ENCODE results near the gene LCMT1. TPM values are rescaled to one million over a fixed set of nuclear protein-coding genes. Genes with fewer than 3 reads are reported as not detected.
"Not testable (repeated sequence)": the region's sequence is repeated elsewhere in the genome, so short reads cannot be mapped to it uniquely, and the experiment has no call there.

LCMT1 gene
- total and polyA plus RNA-seq, 9 donors = 26.2 to 42.2 (median 39.0) TPM

- H3K27me3 ChIP-seq (ENCODE audit: control insufficient read depth, insufficient read depth, low read length) = peaks cover 2% of the 10 kb centered on the region
- peak overlapping the region; percentile 90 for H3K4me3 ChIP-seq (ENCODE audit: low read length)
- WGBS (ENCODE audit: insufficient coverage) = 24% methylated on average over 2 of the region's 8 CpGs
- no peaks in the 10 kb centered on the region for H3K9me3 ChIP-seq (replicated peaks; ENCODE audit: control insufficient read depth, low read depth, low read length)
- peaks cover 22% of the 10 kb centered on the region for H3K4me1 ChIP-seq (ENCODE audit: control insufficient read depth, insufficient read depth, low read length)
- H3K27ac ChIP-seq (ENCODE audit: low read length) = no peak overlapping the region
- peaks cover 7% of the 10 kb centered on the region for H3K36me3 ChIP-seq (ENCODE audit: control insufficient read depth, insufficient read depth, low read length)
- no peak for DNase-seq
Observed at GRCh38 chr16:25110387-25110947, 1.1 kb upstream of the LCMT1 start.

GRCh38 chr16:25114121-25114520, 2.6 kb downstream of the LCMT1 start:
- peaks cover 12% of the 10 kb centered on the region for H3K4me1 ChIP-seq (ENCODE audit: control insufficient read depth, insufficient read depth, low read length)

GRCh38 chr16:25118851-25119578, 7.5 kb downstream of the LCMT1 start:
- Histone ChIP-seq H3K4me1 (ENCODE audit: control insufficient read depth, insufficient read depth, low read length) (no peaks in the 10 kb centered on the region), H3K36me3 (ENCODE audit: control insufficient read depth, insufficient read depth, low read length) (peaks cover 25% of the 10 kb centered on the region), H3K9me3 (replicated peaks; ENCODE audit: control insufficient read depth, low read depth, low read length) (no peaks in the 10 kb centered on the region), H3K4me3 (ENCODE audit: low read length) (no peak overlapping the region), H3K27me3 (ENCODE audit: control insufficient read depth, insufficient read depth, low read length) (no peaks in the 10 kb centered on the region), H3K27ac (ENCODE audit: low read length) (no peak overlapping the region)
- no peak for DNase-seq
- WGBS (ENCODE audit: insufficient coverage) = 66% methylated on average over 13 of the region's 14 CpGs

More at GRCh38 chr16:25114121-25114520, 2.6 kb downstream of the LCMT1 start:
- no CpG with 5 or more reads among the region's 1 CpG for WGBS (ENCODE audit: insufficient coverage)
- Histone ChIP-seq H3K27me3 (ENCODE audit: control insufficient read depth, insufficient read depth, low read length) (no peaks in the 10 kb centered on the region), H3K36me3 (ENCODE audit: control insufficient read depth, insufficient read depth, low read length) (peaks cover 25% of the 10 kb centered on the region), H3K9me3 (replicated peaks; ENCODE audit: control insufficient read depth, low read depth, low read length) (no peaks in the 10 kb centered on the region), H3K4me3 (ENCODE audit: low read length) (no peak overlapping the region), H3K27ac (ENCODE audit: low read length) (no peak overlapping the region)
- DNase-seq = no peak

- Histone ChIP-seq H3K4me1 (ENCODE audit: control insufficient read depth, insufficient read depth, low read length) (no peaks in the 10 kb centered on the region), H3K9me3 (replicated peaks; ENCODE audit: control insufficient read depth, low read depth, low read length) (no peaks in the 10 kb centered on the region), H3K36me3 (ENCODE audit: control insufficient read depth, insufficient read depth, low read length) (peaks cover 7% of the 10 kb centered on the region), H3K4me3 (ENCODE audit: low read length) (no peak overlapping the region), H3K27me3 (ENCODE audit: control insufficient read depth, insufficient read depth, low read length) (no peaks in the 10 kb centered on the region), H3K27ac (ENCODE audit: low read length) (no peak overlapping the region)
- DNase-seq = no peak
- no CpG with 5 or more reads among the region's 6 CpGs for WGBS (ENCODE audit: insufficient coverage)
Observed at GRCh38 chr16:25121824-25122600, 10.5 kb downstream of the LCMT1 start.

- Histone ChIP-seq H3K27me3 (ENCODE audit: control insufficient read depth, insufficient read depth, low read length) (no peaks in the 10 kb centered on the region), H3K4me1 (ENCODE audit: control insufficient read depth, insufficient read depth, low read length) (no peaks in the 10 kb centered on the region), H3K27ac (ENCODE audit: low read length) (no peak overlapping the region), H3K4me3 (ENCODE audit: low read length) (no peak overlapping the region), H3K9me3 (replicated peaks; ENCODE audit: control insufficient read depth, low read depth, low read length) (no peaks in the 10 kb centered on the region), H3K36me3 (ENCODE audit: control insufficient read depth, insufficient read depth, low read length) (peaks cover 9% of the 10 kb centered on the region)
- DNase-seq = no peak
- no CpG with 5 or more reads among the region's 3 CpGs for WGBS (ENCODE audit: insufficient coverage)
Observed at GRCh38 chr16:25124503-25124902, 13.0 kb downstream of the LCMT1 start.

- H3K27me3 ChIP-seq (ENCODE audit: control insufficient read depth, insufficient read depth, low read length); H3K27ac ChIP-seq (ENCODE audit: low read length); H3K4me3 ChIP-seq (ENCODE audit: low read length); H3K4me1 ChIP-seq (ENCODE audit: control insufficient read depth, insufficient read depth, low read length); H3K9me3 ChIP-seq (replicated peaks; ENCODE audit: control insufficient read depth, low read depth, low read length); DNase-seq: not testable (repeated sequence)
- 75% methylated on average over 7 of the region's 13 CpGs for WGBS (ENCODE audit: insufficient coverage)
- H3K36me3 ChIP-seq (ENCODE audit: control insufficient read depth, insufficient read depth, low read length) = peaks cover 21% of the 10 kb centered on the region
Observed at GRCh38 chr16:25126086-25126666, 14.6 kb downstream of the LCMT1 start.

GRCh38 chr16:25126820-25127232, 15.3 kb downstream of the LCMT1 start:
- Histone ChIP-seq H3K27me3 (ENCODE audit: control insufficient read depth, insufficient read depth, low read length) (no peaks in the 10 kb centered on the region), H3K36me3 (ENCODE audit: control insufficient read depth, insufficient read depth, low read length) (peaks cover 24% of the 10 kb centered on the region), H3K9me3 (replicated peaks; ENCODE audit: control insufficient read depth, low read depth, low read length) (no peaks in the 10 kb centered on the region), H3K4me3 (ENCODE audit: low read length) (no peak overlapping the region), H3K27ac (ENCODE audit: low read length) (no peak overlapping the region), H3K4me1 (ENCODE audit: control insufficient read depth, insufficient read depth, low read length) (no peaks in the 10 kb centered on the region)
- peak; percentile 27 for DNase-seq
- WGBS (ENCODE audit: insufficient coverage) = no CpG with 5 or more reads among the region's 4 CpGs

- H3K27ac ChIP-seq (ENCODE audit: low read length); DNase-seq; H3K4me3 ChIP-seq (ENCODE audit: low read length); H3K4me1 ChIP-seq (ENCODE audit: control insufficient read depth, insufficient read depth, low read length); H3K27me3 ChIP-seq (ENCODE audit: control insufficient read depth, insufficient read depth, low read length); H3K9me3 ChIP-seq (replicated peaks; ENCODE audit: control insufficient read depth, low read depth, low read length): not testable (repeated sequence)
- whole genome bisulfite sequencing (ENCODE audit: insufficient coverage) = 96% methylated on average over 4 of the region's 5 CpGs
- H3K36me3 ChIP-seq (ENCODE audit: control insufficient read depth, insufficient read depth, low read length) = peaks cover 55% of the 10 kb centered on the region
Observed at GRCh38 chr16:25132751-25133150, 21.2 kb downstream of the LCMT1 start.

- no peak overlapping the region for H3K27ac ChIP-seq (ENCODE audit: low read length)
- WGBS (ENCODE audit: insufficient coverage) = no CpG with 5 or more reads among the region's 4 CpGs
Observed at GRCh38 chr16:25134166-25134700, 22.7 kb downstream of the LCMT1 start.

More at GRCh38 chr16:25134166-25134700, 22.7 kb downstream of the LCMT1 start:
- no peak overlapping the region for H3K4me3 ChIP-seq (ENCODE audit: low read length)
- no peaks in the 10 kb centered on the region for H3K4me1 ChIP-seq (ENCODE audit: control insufficient read depth, insufficient read depth, low read length)
- H3K9me3 ChIP-seq (replicated peaks; ENCODE audit: control insufficient read depth, low read depth, low read length) = no peaks in the 10 kb centered on the region
- DNase-seq = no peak
- peaks cover 59% of the 10 kb centered on the region for H3K36me3 ChIP-seq (ENCODE audit: control insufficient read depth, insufficient read depth, low read length)
- no peaks in the 10 kb centered on the region for H3K27me3 ChIP-seq (ENCODE audit: control insufficient read depth, insufficient read depth, low read length)

All from muscle of leg (tissue), 11 donors.